HepG2 (cell line): ENCODE data around the gene LYRM4. TPM values are rescaled to one million over a fixed set of nuclear protein-coding genes. Genes with fewer than 3 reads are reported as not detected.
A peak's percentile ranks its signal among the peaks of the same experiment; 100 is the strongest.

Experiments used
- CEBPG ChIP-seq: IDR thresholded peaks from 2 replicates; pipeline ENCODE4 v1.6.1; 2016
- CHCHD3 ChIP-seq: sonication (generic); formaldehyde crosslinking; IDR thresholded peaks from 2 replicates; pipeline ENCODE4 v1.8.0; 2022; ENCODE audit warnings: mild to moderate bottlenecking, missing genetic modification reagents, moderate library complexity
- ELF3 ChIP-seq: IDR thresholded peaks from 2 replicates; pipeline ENCODE4 v1.6.1; 2016; ENCODE audit warnings: missing genetic modification reagents, missing compliant biosample characterization
- FOXM1 ChIP-seq: sonication (generic); formaldehyde crosslinking; IDR thresholded peaks from 2 replicates; pipeline ENCODE4 v1.5.0; 2020; ENCODE audit warnings: missing genetic modification reagents
- FOXP1 ChIP-seq, 2 experiments: fragments of 450-650 bp in 1 of 2; IDR thresholded peaks; 2 replicates each; pipeline ENCODE4 v1.6.1; 2017 to 2018; ENCODE audit warnings: antibody characterized with exemption in 1 of 2
- HOXA9 ChIP-seq: sonication (generic); formaldehyde crosslinking; IDR thresholded peaks from 2 replicates; pipeline ENCODE4 v1.8.1; 2022; ENCODE audit warnings: missing genetic modification reagents, mild to moderate bottlenecking, moderate library complexity, borderline replicate concordance
- HOXD1 ChIP-seq: sonication (generic); formaldehyde crosslinking; IDR thresholded peaks from 2 replicates; pipeline ENCODE4 v1.5.0; 2020; ENCODE audit warnings: missing genetic modification reagents
- PRDM10 ChIP-seq: sonication (generic); formaldehyde crosslinking; IDR thresholded peaks from 2 replicates; pipeline ENCODE4 v1.4.0; 2020; ENCODE audit warnings: low read depth, missing genetic modification reagents
- PTBP1 ChIP-seq: fragments of 200-400 bp; formaldehyde crosslinking; IDR thresholded peaks from 2 replicates; pipeline ENCODE4 v1.6.1; 2018; ENCODE audit warnings: low read length, low read depth; ENCODE audit not compliant: poor library complexity, severe bottlenecking
- RORA ChIP-seq: sonication (generic); formaldehyde crosslinking; IDR thresholded peaks from 2 replicates; pipeline ENCODE4 v1.5.0; 2020; ENCODE audit warnings: mild to moderate bottlenecking, missing genetic modification reagents, moderate library complexity
- SETDB1 ChIP-seq: sonication (generic); formaldehyde crosslinking; IDR thresholded peaks from 2 replicates; pipeline ENCODE4 v1.5.1; 2020; ENCODE audit warnings: missing genetic modification reagents, mild to moderate bottlenecking, borderline replicate concordance
- SMARCC2 ChIP-seq: fragments of 450-650 bp; IDR thresholded peaks from 2 replicates; pipeline ENCODE4 v1.6.1; 2017; ENCODE audit warnings: antibody characterized with exemption, mild to moderate bottlenecking
- SP1 ChIP-seq, 2 experiments: fragments of 450-650 bp in 1 of 2; sonication (generic) in 1 of 2; formaldehyde crosslinking in 1 of 2; IDR thresholded peaks; 2 replicates each; pipeline versions ENCODE4 v1.4.0 to v1.6.1; 2016 to 2020; ENCODE audit warnings: missing genetic modification reagents in 1 of 2
- TEAD2 ChIP-seq: sonication (generic); formaldehyde crosslinking; IDR thresholded peaks from 2 replicates; pipeline ENCODE4 v1.9.0; 2021; ENCODE audit warnings: missing genetic modification reagents
- XRCC5 ChIP-seq: fragments of 200-400 bp; formaldehyde crosslinking; optimal IDR thresholded peaks from 2 replicates; pipeline ENCODE3; 2017; ENCODE audit warnings: mild to moderate bottlenecking, low read length
- ZBTB25 ChIP-seq: IDR thresholded peaks from 2 replicates; pipeline ENCODE4 v1.6.1; 2018; ENCODE audit warnings: missing genetic modification reagents
- ZNF382 ChIP-seq: sonication (generic); formaldehyde crosslinking; IDR thresholded peaks from 2 replicates; pipeline ENCODE4 v1.5.0; 2020; ENCODE audit warnings: missing genetic modification reagents, mild to moderate bottlenecking, borderline replicate concordance
- ZNF414 ChIP-seq: sonication (generic); formaldehyde crosslinking; IDR thresholded peaks from 2 replicates; pipeline ENCODE4 v1.5.0; 2020; ENCODE audit warnings: missing genetic modification reagents
- ZNF547 ChIP-seq: sonication (generic); formaldehyde crosslinking; IDR thresholded peaks from 2 replicates; pipeline ENCODE4 v1.5.1; 2020; ENCODE audit warnings: mild to moderate bottlenecking, missing genetic modification reagents
- ZNF580 ChIP-seq: IDR thresholded peaks from 2 replicates; pipeline ENCODE4 v1.6.1; 2016; ENCODE audit warnings: low read depth, borderline replicate concordance
- ZNF672 ChIP-seq: sonication (generic); formaldehyde crosslinking; IDR thresholded peaks from 2 replicates; pipeline ENCODE4 v1.8.1; 2022; ENCODE audit warnings: missing genetic modification reagents
- ZNF781 ChIP-seq: sonication (generic); formaldehyde crosslinking; IDR thresholded peaks from 2 replicates; pipeline ENCODE4 v1.5.1; 2020; ENCODE audit warnings: borderline replicate concordance, mild to moderate bottlenecking, missing genetic modification reagents; ENCODE audit errors: not compliant biosample characterization
- ZSCAN12 ChIP-seq: sonication (generic); formaldehyde crosslinking; IDR thresholded peaks from 2 replicates; pipeline ENCODE4 v1.9.0; 2021; ENCODE audit warnings: mild to moderate bottlenecking, missing genetic modification reagents
- polyA plus RNA-seq, 8 experiments: library from polyadenylated mRNA; depleted of rRNA in 3 of 8; stranded (reverse) in 7 of 8; unstranded in 1 of 8; fragments of >200 nt; fragmentation: Illumina TruSeq in 4 of 8; extraction: Trizol in 4 of 8; gene quantifications; 2 replicates each; pipeline versions ENCODE4 v1.2.1 to v1.2.3, GENCODE V29; 2011 to 2016; ENCODE audit warnings: low read depth in 4 of 8, missing spikeins in 1 of 8, mixed read lengths in 1 of 8; ENCODE audit not compliant: insufficient read depth in 1 of 8
- total RNA-seq, 5 experiments: library from RNA; depleted of rRNA; stranded (reverse); fragments of >200 nt; fragmentation: Illumina TruSeq; extraction: Trizol; gene quantifications; 2 replicates each; pipeline ENCODE4 v1.2.3, GENCODE V29; 2016; ENCODE audit warnings: low read depth in 1 of 5

The LYRM4 gene
- total and polyA plus RNA-seq, 2 of the 13 experiments (the other 11 are each of a cell fraction or from before 2014, with no cell fraction given): 64.6 to 67.5 TPM

GRCh38 chr6:5260661-5261544 lies at the start of gene LYRM4, which contains the start of gene FARS2 (continued):
- TF ChIP-seq TEAD2 (0 out of 2 replicates have a peak, but pooled peaks have one; percentile 22), ZNF547 (CRISPR knock-in tag) (peak; percentile 90), FOXM1 (CRISPR knock-in tag) (no peak), SETDB1 (no peak), SP1 (IDR thresholded peaks at IDR 0.05) (peak; percentile 42; the same call in 1 of the 2 replicates), SP1 (CRISPR knock-in tag; IDR thresholded peaks at IDR 0.05) (peak; percentile 75), ZNF382 (CRISPR knock-in tag) (no peak), HOXD1 (CRISPR knock-in tag) (peak; percentile 13; the same call in 1 of the 2 replicates), SMARCC2 (no peak), ZSCAN12 (CRISPR knock-in tag) (peak; percentile 62; the same call in 1 of the 2 replicates), XRCC5 (peak; percentile 94), CEBPG (CRISPR knock-in tag) (peak; percentile 35), ZNF414 (CRISPR knock-in tag) (no peak), ZNF580 (peak; percentile 40; the same call in 1 of the 2 replicates), RORA (no peak), FOXP1 (IDR thresholded peaks at IDR 0.05) (no peak), FOXP1 (CRISPR knock-in tag; IDR thresholded peaks at IDR 0.05) (no peak), ELF3 (CRISPR knock-in tag) (peak; percentile 18; the same call in 1 of the 2 replicates), CHCHD3 (CRISPR knock-in tag) (0 out of 2 replicates have a peak, but pooled peaks have one; percentile 49), ZNF672 (CRISPR knock-in tag) (no peak), ZNF781 (CRISPR knock-in tag) (peak; percentile 17), ZBTB25 (CRISPR knock-in tag) (peak; percentile 64; the same call in 1 of the 2 replicates), PRDM10 (peak; percentile 52), HOXA9 (no peak), PTBP1 (peak; percentile 46)
